A549 (cell line): Measurements from ENCODE around the gene MARS1. TPM values are rescaled to one million over a fixed set of nuclear protein-coding genes. Genes with fewer than 3 reads are reported as not detected.

ENCODE experiments used
- BHLHE40 ChIP-seq: IDR thresholded peaks from 2 replicates; pipeline ENCODE4 v1.6.1; 2012; ENCODE audit warnings: low read depth, low read length, inconsistent platforms
- CBX2 ChIP-seq: fragments of 200-600 bp; sonication (generic); IDR thresholded peaks from 2 replicates; pipeline ENCODE4 v1.6.1; 2016; ENCODE audit warnings: low read depth, mild to moderate bottlenecking, borderline replicate concordance
- CBX8 ChIP-seq: fragments of 200-600 bp; sonication (generic); IDR thresholded peaks from 2 replicates; pipeline ENCODE4 v1.6.1; 2016
- CEBPB ChIP-seq, 2 experiments: fragments of >200 bp in 1 of 2; sonication (Bioruptor Twin) in 1 of 2; formaldehyde crosslinking in 1 of 2; IDR thresholded peaks; 2 replicates each; pipeline ENCODE4 v1.6.1; 2012 to 2016
- CHD2 ChIP-seq: fragments of 150-350 bp; IDR thresholded peaks from 2 replicates; pipeline ENCODE4 v1.6.1; 2014; ENCODE audit warnings: low read length; ENCODE audit not compliant: partially characterized antibody
- FOSB ChIP-seq: fragments of 250-450 bp; sonication (Bioruptor Pico); IDR thresholded peaks from 2 replicates; pipeline ENCODE4 v1.5.0; 2020; ENCODE audit warnings: mild to moderate bottlenecking, moderate library complexity
- FOSL2 ChIP-seq, 2 experiments: fragments of 450-650 bp in 1 of 2; fragments of >200 bp in 1 of 2; sonication (Bioruptor Twin) in 1 of 2; formaldehyde crosslinking; IDR thresholded peaks; 2 replicates each; pipeline versions ENCODE4 v1.5.0 to v1.6.1; 2016 to 2020; ENCODE audit warnings: mild to moderate bottlenecking in 1 of 2, moderate library complexity in 1 of 2
- FOXS1 ChIP-seq: fragments of 250-450 bp; sonication (Bioruptor Pico); IDR thresholded peaks from 2 replicates; pipeline ENCODE4 v1.5.0; 2020; ENCODE audit warnings: mild to moderate bottlenecking, moderate library complexity
- HOXB13 ChIP-seq: fragments of 250-450 bp; sonication (Bioruptor Pico); IDR thresholded peaks from 2 replicates; pipeline ENCODE4 v1.5.0; 2020; ENCODE audit warnings: low read depth, mild to moderate bottlenecking, moderate library complexity
- HOXB5 ChIP-seq: fragments of 250-450 bp; sonication (Bioruptor Pico); IDR thresholded peaks from 2 replicates; pipeline ENCODE4 v1.5.0; 2020; ENCODE audit warnings: mild to moderate bottlenecking, moderate library complexity
- JUNB ChIP-seq: fragments of >200 bp; sonication (Bioruptor Twin); formaldehyde crosslinking; IDR thresholded peaks from 2 replicates; pipeline ENCODE4 v1.6.1; 2016
- KDM5A ChIP-seq: fragments of 200-600 bp; sonication (generic); IDR thresholded peaks from 2 replicates; pipeline ENCODE4 v1.6.1; 2016; ENCODE audit warnings: antibody characterized with exemption, mild to moderate bottlenecking
- MAZ ChIP-seq: fragments of 150-350 bp; IDR thresholded peaks from 2 replicates; pipeline ENCODE4 v1.6.1; 2014; ENCODE audit warnings: antibody characterized with exemption, low read depth, low read length, borderline replicate concordance
- MYC ChIP-seq: IDR thresholded peaks from 2 replicates; pipeline ENCODE4 v1.6.1; 2012; ENCODE audit warnings: mild to moderate bottlenecking, inconsistent platforms, low read length, improper control_type of control experiment, borderline replicate concordance
- NFE2L2 ChIP-seq: fragments of 150-350 bp; conservative IDR thresholded peaks from 2 replicates; pipeline ENCODE4 v1.6.1; 2014; ENCODE audit warnings: low read length
- NR3C1 ChIP-seq: fragments of >200 bp; sonication (Bioruptor Twin); formaldehyde crosslinking; IDR thresholded peaks from 3 replicates; pipeline ENCODE4 v1.6.1; 2017
- PHF8 ChIP-seq: fragments of 200-600 bp; sonication (generic); IDR thresholded peaks from 2 replicates; pipeline ENCODE4 v1.6.1; 2016; ENCODE audit warnings: low read depth, mild to moderate bottlenecking, antibody characterized with exemption, moderate library complexity, borderline replicate concordance
- POLR2A ChIP-seq: IDR thresholded peaks from 2 replicates; pipeline ENCODE4 v1.6.1; 2012; ENCODE audit warnings: mild to moderate bottlenecking, low read length
- POLR2AphosphoS2 ChIP-seq: conservative IDR thresholded peaks from 2 replicates; pipeline ENCODE4 v1.6.1; 2012; ENCODE audit warnings: low read length, improper control_type of control experiment, inconsistent platforms
- RAD21 ChIP-seq, 2 experiments: fragments of >200 bp in 1 of 2; sonication (Bioruptor Twin) in 1 of 2; formaldehyde crosslinking in 1 of 2; IDR thresholded peaks in 1 of 2; conservative IDR thresholded peaks in 1 of 2; 2 replicates in 1 of 2; 3 replicates in 1 of 2; pipeline ENCODE4 v1.6.1; 2012 to 2018; ENCODE audit warnings: inconsistent platforms in 1 of 2
- RCOR1 ChIP-seq: fragments of 150-350 bp; IDR thresholded peaks from 2 replicates; pipeline ENCODE4 v1.6.1; 2014; ENCODE audit warnings: antibody characterized with exemption, low read length, low read depth
- SMC3 ChIP-seq: fragments of >200 bp; sonication (Bioruptor Twin); formaldehyde crosslinking; IDR thresholded peaks from 3 replicates; pipeline ENCODE4 v1.6.1; 2018; ENCODE audit warnings: inconsistent platforms
- SREBF2 ChIP-seq: fragments of 450-650 bp; IDR thresholded peaks from 2 replicates; pipeline ENCODE4 v1.6.1; 2014; ENCODE audit warnings: mild to moderate bottlenecking, moderate library complexity
- ZFP36 ChIP-seq: fragments of 450-650 bp; IDR thresholded peaks from 2 replicates; pipeline ENCODE4 v1.6.1; 2014; ENCODE audit warnings: borderline replicate concordance; ENCODE audit not compliant: partially characterized antibody
- ZNF302 ChIP-seq: fragments of 250-450 bp; sonication (Bioruptor Pico); IDR thresholded peaks from 2 replicates; pipeline ENCODE4 v1.9.0; 2021; ENCODE audit warnings: inconsistent platforms, mild to moderate bottlenecking, moderate library complexity
- polyA plus RNA-seq, 4 experiments: library from polyadenylated mRNA; depleted of rRNA in 3 of 4; stranded (reverse); fragments of >200 nt; fragmentation: RNase III in 1 of 4; extraction: RNeasy Plus Mini Kit Qiagen cat#74134 plus additional on column Dnase treatment in 1 of 4; gene quantifications; 2 replicates in 3 of 4; 3 replicates in 1 of 4; pipeline ENCODE4 v1.2.3, GENCODE V29; 2011 to 2017
- TF ChIP-seq, protein P1 (sequence below): fragments of 200-600 bp; sonication (generic); IDR thresholded peaks from 2 replicates; pipeline ENCODE4 v1.6.1; 2016; ENCODE audit warnings: antibody characterized with exemption, mild to moderate bottlenecking, moderate library complexity
- TF ChIP-seq, protein P2 (sequence below): fragments of >200 bp; sonication (Bioruptor Twin); formaldehyde crosslinking; IDR thresholded peaks from 3 replicates; pipeline ENCODE4 v1.5.1; 2016
- TF ChIP-seq, protein P3 (sequence below): fragments of 450-650 bp; IDR thresholded peaks from 2 replicates; pipeline ENCODE4 v1.6.1; 2014; ENCODE audit warnings: antibody characterized with exemption
- TF ChIP-seq, protein P4 (sequence below): fragments of >200 bp; sonication (Bioruptor Twin); formaldehyde crosslinking; IDR thresholded peaks from 2 replicates; pipeline ENCODE4 v1.6.1; 2016
- TF ChIP-seq, protein P5 (sequence below): fragments of 150-350 bp; IDR thresholded peaks from 2 replicates; pipeline ENCODE4 v1.6.1; 2014; ENCODE audit warnings: low read depth, mild to moderate bottlenecking, low read length
- TF ChIP-seq, protein P6 (sequence below): IDR thresholded peaks from 2 replicates; pipeline ENCODE4 v1.6.1; 2012

MARS1 gene
- polyA plus RNA-seq, 2 of the 4 experiments (the other 2 are of a cell fraction) = 227 to 372 TPM

DNA sequence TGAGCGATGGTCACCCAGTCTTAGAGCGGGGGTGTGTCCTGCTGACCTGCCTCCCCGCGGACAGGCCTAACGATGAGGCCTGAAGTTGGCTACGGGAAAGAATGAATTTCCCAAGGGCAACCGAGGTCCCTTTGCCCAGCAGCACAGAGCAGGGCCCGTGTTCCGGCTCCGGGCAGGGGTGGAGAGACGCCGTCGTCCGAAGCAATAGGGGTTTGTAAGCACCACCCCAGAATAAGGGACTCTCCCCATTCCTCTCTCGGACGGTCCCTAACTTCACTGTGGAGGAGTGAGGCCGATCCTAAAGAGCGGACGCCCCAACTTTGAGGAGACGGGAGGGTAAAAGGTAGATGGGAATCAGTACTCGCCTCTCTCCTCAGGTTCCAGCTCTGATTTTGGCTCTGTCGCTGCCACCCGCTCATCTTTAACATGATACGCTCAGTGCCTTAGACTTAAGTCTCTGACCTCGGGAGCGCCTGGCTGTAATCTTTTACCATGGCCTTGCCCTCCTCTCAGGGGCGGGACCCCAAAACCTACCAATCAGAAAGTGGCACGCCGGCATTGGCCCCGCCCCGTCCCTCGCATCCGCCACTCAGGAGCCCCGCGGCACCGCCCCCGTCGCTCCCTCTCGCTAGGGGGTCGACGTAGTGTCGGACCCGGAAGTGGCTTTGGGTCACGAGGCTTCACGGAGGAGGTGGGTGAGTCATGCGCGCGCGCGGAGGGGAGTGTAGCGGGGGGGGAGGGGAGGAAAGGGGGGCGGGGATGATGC is 32.4 kb downstream of the MARS1 start, which contains the start of gene DDIT3 (continued):
- TF ChIP-seq CEBPB (IDR thresholded peaks at IDR 0.05) (no peak), JUNB (peak; percentile 60; the same call in 1 of the 2 replicates), PHF8 (peak; percentile 98), RAD21 (conservative IDR thresholded peaks at IDR 0.05 in 1 of 2, IDR thresholded peaks at IDR 0.05 in 1 of 2) (no peak), POLR2AphosphoS2 (peak; percentile 72; the same call in 1 of the 2 replicates), KDM5A (no peak), MAZ (no peak), ZNF302 (no peak), ZFP36 (no peak), BHLHE40 (no peak), HOXB5 (CRISPR knock-in tag) (no peak; the same call in 1 of the 2 replicates), SMC3 (no peak), POLR2A (peak; percentile 99), HOXB13 (CRISPR knock-in tag) (no peak), CBX8 (no peak), SREBF2 (no peak), CHD2 (peak; percentile 7), FOSB (CRISPR knock-in tag) (peak; percentile 10; the same call in 1 of the 2 replicates), CBX2 (no peak), NR3C1 (no peak), RCOR1 (no peak), FOSL2 (IDR thresholded peaks at IDR 0.05) (peak; percentile 77; the same call in 1 of the 2 replicates), FOSL2 (CRISPR knock-in tag; IDR thresholded peaks at IDR 0.05) (peak; percentile 97), NFE2L2 (0 out of 2 replicates have a peak, but pooled peaks have one; percentile 1), FOXS1 (no peak), MYC (no peak; the same call in 1 of the 2 replicates)
- TF ChIP-seq, protein P1, sequence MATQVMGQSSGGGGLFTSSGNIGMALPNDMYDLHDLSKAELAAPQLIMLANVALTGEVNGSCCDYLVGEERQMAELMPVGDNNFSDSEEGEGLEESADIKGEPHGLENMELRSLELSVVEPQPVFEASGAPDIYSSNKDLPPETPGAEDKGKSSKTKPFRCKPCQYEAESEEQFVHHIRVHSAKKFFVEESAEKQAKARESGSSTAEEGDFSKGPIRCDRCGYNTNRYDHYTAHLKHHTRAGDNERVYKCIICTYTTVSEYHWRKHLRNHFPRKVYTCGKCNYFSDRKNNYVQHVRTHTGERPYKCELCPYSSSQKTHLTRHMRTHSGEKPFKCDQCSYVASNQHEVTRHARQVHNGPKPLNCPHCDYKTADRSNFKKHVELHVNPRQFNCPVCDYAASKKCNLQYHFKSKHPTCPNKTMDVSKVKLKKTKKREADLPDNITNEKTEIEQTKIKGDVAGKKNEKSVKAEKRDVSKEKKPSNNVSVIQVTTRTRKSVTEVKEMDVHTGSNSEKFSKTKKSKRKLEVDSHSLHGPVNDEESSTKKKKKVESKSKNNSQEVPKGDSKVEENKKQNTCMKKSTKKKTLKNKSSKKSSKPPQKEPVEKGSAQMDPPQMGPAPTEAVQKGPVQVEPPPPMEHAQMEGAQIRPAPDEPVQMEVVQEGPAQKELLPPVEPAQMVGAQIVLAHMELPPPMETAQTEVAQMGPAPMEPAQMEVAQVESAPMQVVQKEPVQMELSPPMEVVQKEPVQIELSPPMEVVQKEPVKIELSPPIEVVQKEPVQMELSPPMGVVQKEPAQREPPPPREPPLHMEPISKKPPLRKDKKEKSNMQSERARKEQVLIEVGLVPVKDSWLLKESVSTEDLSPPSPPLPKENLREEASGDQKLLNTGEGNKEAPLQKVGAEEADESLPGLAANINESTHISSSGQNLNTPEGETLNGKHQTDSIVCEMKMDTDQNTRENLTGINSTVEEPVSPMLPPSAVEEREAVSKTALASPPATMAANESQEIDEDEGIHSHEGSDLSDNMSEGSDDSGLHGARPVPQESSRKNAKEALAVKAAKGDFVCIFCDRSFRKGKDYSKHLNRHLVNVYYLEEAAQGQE = peak; percentile 44
- TF ChIP-seq, protein P2, sequence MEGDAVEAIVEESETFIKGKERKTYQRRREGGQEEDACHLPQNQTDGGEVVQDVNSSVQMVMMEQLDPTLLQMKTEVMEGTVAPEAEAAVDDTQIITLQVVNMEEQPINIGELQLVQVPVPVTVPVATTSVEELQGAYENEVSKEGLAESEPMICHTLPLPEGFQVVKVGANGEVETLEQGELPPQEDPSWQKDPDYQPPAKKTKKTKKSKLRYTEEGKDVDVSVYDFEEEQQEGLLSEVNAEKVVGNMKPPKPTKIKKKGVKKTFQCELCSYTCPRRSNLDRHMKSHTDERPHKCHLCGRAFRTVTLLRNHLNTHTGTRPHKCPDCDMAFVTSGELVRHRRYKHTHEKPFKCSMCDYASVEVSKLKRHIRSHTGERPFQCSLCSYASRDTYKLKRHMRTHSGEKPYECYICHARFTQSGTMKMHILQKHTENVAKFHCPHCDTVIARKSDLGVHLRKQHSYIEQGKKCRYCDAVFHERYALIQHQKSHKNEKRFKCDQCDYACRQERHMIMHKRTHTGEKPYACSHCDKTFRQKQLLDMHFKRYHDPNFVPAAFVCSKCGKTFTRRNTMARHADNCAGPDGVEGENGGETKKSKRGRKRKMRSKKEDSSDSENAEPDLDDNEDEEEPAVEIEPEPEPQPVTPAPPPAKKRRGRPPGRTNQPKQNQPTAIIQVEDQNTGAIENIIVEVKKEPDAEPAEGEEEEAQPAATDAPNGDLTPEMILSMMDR = no peak
- TF ChIP-seq, protein P3, sequence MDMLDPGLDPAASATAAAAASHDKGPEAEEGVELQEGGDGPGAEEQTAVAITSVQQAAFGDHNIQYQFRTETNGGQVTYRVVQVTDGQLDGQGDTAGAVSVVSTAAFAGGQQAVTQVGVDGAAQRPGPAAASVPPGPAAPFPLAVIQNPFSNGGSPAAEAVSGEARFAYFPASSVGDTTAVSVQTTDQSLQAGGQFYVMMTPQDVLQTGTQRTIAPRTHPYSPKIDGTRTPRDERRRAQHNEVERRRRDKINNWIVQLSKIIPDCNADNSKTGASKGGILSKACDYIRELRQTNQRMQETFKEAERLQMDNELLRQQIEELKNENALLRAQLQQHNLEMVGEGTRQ = peak; percentile 76
- TF ChIP-seq, protein P4, sequence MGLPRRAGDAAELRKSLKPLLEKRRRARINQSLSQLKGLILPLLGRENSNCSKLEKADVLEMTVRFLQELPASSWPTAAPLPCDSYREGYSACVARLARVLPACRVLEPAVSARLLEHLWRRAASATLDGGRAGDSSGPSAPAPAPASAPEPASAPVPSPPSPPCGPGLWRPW = no peak
- TF ChIP-seq, protein P5, sequence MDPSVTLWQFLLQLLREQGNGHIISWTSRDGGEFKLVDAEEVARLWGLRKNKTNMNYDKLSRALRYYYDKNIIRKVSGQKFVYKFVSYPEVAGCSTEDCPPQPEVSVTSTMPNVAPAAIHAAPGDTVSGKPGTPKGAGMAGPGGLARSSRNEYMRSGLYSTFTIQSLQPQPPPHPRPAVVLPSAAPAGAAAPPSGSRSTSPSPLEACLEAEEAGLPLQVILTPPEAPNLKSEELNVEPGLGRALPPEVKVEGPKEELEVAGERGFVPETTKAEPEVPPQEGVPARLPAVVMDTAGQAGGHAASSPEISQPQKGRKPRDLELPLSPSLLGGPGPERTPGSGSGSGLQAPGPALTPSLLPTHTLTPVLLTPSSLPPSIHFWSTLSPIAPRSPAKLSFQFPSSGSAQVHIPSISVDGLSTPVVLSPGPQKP = no peak
- TF ChIP-seq, protein P6, sequence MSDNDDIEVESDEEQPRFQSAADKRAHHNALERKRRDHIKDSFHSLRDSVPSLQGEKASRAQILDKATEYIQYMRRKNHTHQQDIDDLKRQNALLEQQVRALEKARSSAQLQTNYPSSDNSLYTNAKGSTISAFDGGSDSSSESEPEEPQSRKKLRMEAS = peak; percentile 80
- TF ChIP-seq, all 56 proteins: peak for 19
